HG03095 (cell line): ENCODE results near the gene SEC22B.
"Not testable (repeated sequence)": the region's sequence is repeated elsewhere in the genome, so short reads cannot be mapped to it uniquely, and the experiment has no call there.

Experiments
- ATAC-seq: cut with Tn5 transposase; IDR thresholded peaks from one replicate; pipeline ENCODE4 v1.9.1; 2021; ENCODE audit warnings: moderate library complexity; ENCODE audit not compliant: unreplicated experiment

The SEC22B gene

GRCh38 chr1:120120525-120120924 lies 55.8 kb downstream of the SEC22B start:
- not testable (repeated sequence) for ATAC-seq

GRCh38 chr1:120117371-120118177 lies 58.7 kb downstream of the SEC22B start:
- peak; percentile 58 for ATAC-seq

GRCh38 chr1:120116094-120116493 lies 60.2 kb downstream of the SEC22B start:
- not testable (repeated sequence) for ATAC-seq

- not testable (repeated sequence) for ATAC-seq
Observed at GRCh38 chr1:120113134-120113533, 63.2 kb downstream of the SEC22B start.

- ATAC-seq: not testable (repeated sequence)
Observed at GRCh38 chr1:120112212-120112611, 64.1 kb downstream of the SEC22B start.

GRCh38 chr1:120111771-120112170 lies 64.5 kb downstream of the SEC22B start:
- ATAC-seq: not testable (repeated sequence)

- not testable (repeated sequence) for ATAC-seq
Observed at GRCh38 chr1:120111008-120111407, 65.3 kb downstream of the SEC22B start.

- not testable (repeated sequence) for ATAC-seq
Observed at GRCh38 chr1:120109656-120110055, 66.7 kb downstream of the SEC22B start.

GRCh38 chr1:120109180-120109579 lies 67.1 kb downstream of the SEC22B start:
- ATAC-seq: not testable (repeated sequence)

GRCh38 chr1:120105288-120105687 lies 71.0 kb downstream of the SEC22B start:
- not testable (repeated sequence) for ATAC-seq

- not testable (repeated sequence) for ATAC-seq
Observed at GRCh38 chr1:120103768-120104167, 72.6 kb downstream of the SEC22B start.

- ATAC-seq: not testable (repeated sequence)
Observed at GRCh38 chr1:120101593-120101992, 74.7 kb downstream of the SEC22B start.
